Renal cortex interstitium (tissue), 15 donors: ENCODE data around the gene WDR82. TPM values are rescaled to one million over a fixed set of nuclear protein-coding genes. Genes with fewer than 3 reads are reported as not detected.

Experiments used
- DNase-seq, 11 donors: peaks; one replicate each; pipeline ENCODE4 v3.0.0-alpha.2; 2013; ENCODE audit warnings: low read depth in 9 of 11, low spot score in 4 of 11; ENCODE audit errors: extremely low read depth in 1 of 11
- long read RNA-seq, 16 experiments: transcript quantifications; one replicate each; lab custom pipeline, GENCODE V29; 2026
- polyA plus RNA-seq, 3 donors: library from polyadenylated mRNA; unstranded; fragments of 120-200 nt; gene quantifications; one replicate each; pipeline ENCODE4 v1.2.1, GENCODE V29; 2013; ENCODE audit not compliant: insufficient read length in 3 of 3

Gene WDR82, protein sequence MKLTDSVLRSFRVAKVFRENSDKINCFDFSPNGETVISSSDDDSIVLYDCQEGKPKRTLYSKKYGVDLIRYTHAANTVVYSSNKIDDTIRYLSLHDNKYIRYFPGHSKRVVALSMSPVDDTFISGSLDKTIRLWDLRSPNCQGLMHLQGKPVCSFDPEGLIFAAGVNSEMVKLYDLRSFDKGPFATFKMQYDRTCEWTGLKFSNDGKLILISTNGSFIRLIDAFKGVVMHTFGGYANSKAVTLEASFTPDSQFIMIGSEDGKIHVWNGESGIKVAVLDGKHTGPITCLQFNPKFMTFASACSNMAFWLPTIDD
- polyA plus RNA-seq, result 100 to 1,000 TPM in 2 of 3 donors, 10 to 100 TPM in 1; 88.4 to 112 (median 110) TPM
- long read RNA-seq, donor 1, full-length matches to known transcripts, result 8 of 8 reads
- long read RNA-seq, donor 1, partial matches to known transcripts, result 0 of 8 reads
- long read RNA-seq, donor 1, other reads (novel, unspliced or antisense), result 0 of 8 reads
- long read RNA-seq, donor 2, full-length matches to known transcripts, result 16 of 16 reads
- long read RNA-seq, donor 2, partial matches to known transcripts, result 0 of 16 reads
- long read RNA-seq, donor 2, other reads (novel, unspliced or antisense), result 0 of 16 reads
- long read RNA-seq, donor 3, full-length matches to known transcripts, result 29 of 29 reads
- long read RNA-seq, donor 3, partial matches to known transcripts, result 0 of 29 reads
- long read RNA-seq, donor 3, other reads (novel, unspliced or antisense), result 0 of 29 reads
- long read RNA-seq, donor 4, full-length matches to known transcripts, result 8 of 8 reads
- long read RNA-seq, donor 4, partial matches to known transcripts, result 0 of 8 reads
- long read RNA-seq, donor 4, other reads (novel, unspliced or antisense), result 0 of 8 reads
- long read RNA-seq, donor 5, result 0 reads
- long read RNA-seq, donor 6, full-length matches to known transcripts, result 24 of 114 reads
- long read RNA-seq, donor 6, partial matches to known transcripts, result 90 of 114 reads
- long read RNA-seq, donor 6, other reads (novel, unspliced or antisense), result 0 of 114 reads
- long read RNA-seq, donor 7, full-length matches to known transcripts, result 18 of 18 reads
- long read RNA-seq, donor 7, partial matches to known transcripts, result 0 of 18 reads
- long read RNA-seq, donor 7, other reads (novel, unspliced or antisense), result 0 of 18 reads
- long read RNA-seq, donor 8, full-length matches to known transcripts, result 22 of 31 reads
- long read RNA-seq, donor 8, partial matches to known transcripts, result 9 of 31 reads
- long read RNA-seq, donor 8, other reads (novel, unspliced or antisense), result 0 of 31 reads
- long read RNA-seq, donor 9, full-length matches to known transcripts, result 18 of 18 reads
- long read RNA-seq, donor 9, partial matches to known transcripts, result 0 of 18 reads
- long read RNA-seq, donor 9, other reads (novel, unspliced or antisense), result 0 of 18 reads
- long read RNA-seq, donor 10, full-length matches to known transcripts, result 14 of 134 reads
- long read RNA-seq, donor 10, partial matches to known transcripts, result 120 of 134 reads
- long read RNA-seq, donor 10, other reads (novel, unspliced or antisense), result 0 of 134 reads
- long read RNA-seq, donor 11, full-length matches to known transcripts, result 11 of 11 reads
- long read RNA-seq, donor 11, partial matches to known transcripts, result 0 of 11 reads
- long read RNA-seq, donor 11, other reads (novel, unspliced or antisense), result 0 of 11 reads
- long read RNA-seq, donor 12, full-length matches to known transcripts, result 8 of 8 reads
- long read RNA-seq, donor 12, partial matches to known transcripts, result 0 of 8 reads
- long read RNA-seq, donor 12, other reads (novel, unspliced or antisense), result 0 of 8 reads
- long read RNA-seq, donor 13, full-length matches to known transcripts, result 26 of 26 reads
- long read RNA-seq, donor 13, partial matches to known transcripts, result 0 of 26 reads
- long read RNA-seq, donor 13, other reads (novel, unspliced or antisense), result 0 of 26 reads
- long read RNA-seq, donor 14, full-length matches to known transcripts, result 11 of 11 reads
- long read RNA-seq, donor 14, partial matches to known transcripts, result 0 of 11 reads
- long read RNA-seq, donor 14, other reads (novel, unspliced or antisense), result 0 of 11 reads
- long read RNA-seq, donor 15, full-length matches to known transcripts, result 7 of 7 reads
- long read RNA-seq, donor 15, partial matches to known transcripts, result 0 of 7 reads
- long read RNA-seq, donor 15, other reads (novel, unspliced or antisense), result 0 of 7 reads
- long read RNA-seq, donor 16, full-length matches to known transcripts, result 41 of 41 reads
- long read RNA-seq, donor 16, partial matches to known transcripts, result 0 of 41 reads
- long read RNA-seq, donor 16, other reads (novel, unspliced or antisense), result 0 of 41 reads

DNA sequence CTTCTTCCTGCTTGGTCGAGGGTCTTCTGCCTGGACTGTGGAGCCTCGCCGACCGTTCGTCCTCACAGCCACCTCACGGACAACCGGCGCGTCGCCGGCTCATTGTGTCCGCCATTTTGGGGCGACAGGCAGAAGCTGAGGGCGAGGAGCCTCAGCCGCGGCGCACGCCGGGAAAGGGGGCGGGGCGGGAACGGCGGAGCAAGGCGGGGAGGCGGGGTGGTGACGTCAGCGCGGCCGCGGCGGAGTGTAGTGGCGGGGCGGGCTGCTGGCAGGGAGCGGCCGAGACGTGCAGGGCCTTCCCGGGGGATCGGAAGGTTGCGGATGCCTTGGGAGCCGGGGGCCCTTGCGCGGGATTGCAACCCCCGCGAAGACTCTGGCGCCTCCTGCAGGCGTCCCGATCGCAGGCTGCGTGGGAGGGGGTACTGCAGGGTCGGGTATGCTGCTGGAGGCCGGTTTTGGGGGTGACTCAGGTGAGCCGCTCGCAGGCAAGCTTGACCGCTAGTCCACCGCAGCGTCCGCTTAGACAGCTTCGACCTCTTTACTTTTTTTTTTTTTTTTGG lies at the start of gene WDR82:
WDR82 (minus strand) TSS at position 140 of the 560 bp plus-strand sequence. CDS start 288 bp downstream, outside the sequence.
- DNase-seq, result peak in 10 of 11 donors; percentile 87 to 96 (median 90)

DNA sequence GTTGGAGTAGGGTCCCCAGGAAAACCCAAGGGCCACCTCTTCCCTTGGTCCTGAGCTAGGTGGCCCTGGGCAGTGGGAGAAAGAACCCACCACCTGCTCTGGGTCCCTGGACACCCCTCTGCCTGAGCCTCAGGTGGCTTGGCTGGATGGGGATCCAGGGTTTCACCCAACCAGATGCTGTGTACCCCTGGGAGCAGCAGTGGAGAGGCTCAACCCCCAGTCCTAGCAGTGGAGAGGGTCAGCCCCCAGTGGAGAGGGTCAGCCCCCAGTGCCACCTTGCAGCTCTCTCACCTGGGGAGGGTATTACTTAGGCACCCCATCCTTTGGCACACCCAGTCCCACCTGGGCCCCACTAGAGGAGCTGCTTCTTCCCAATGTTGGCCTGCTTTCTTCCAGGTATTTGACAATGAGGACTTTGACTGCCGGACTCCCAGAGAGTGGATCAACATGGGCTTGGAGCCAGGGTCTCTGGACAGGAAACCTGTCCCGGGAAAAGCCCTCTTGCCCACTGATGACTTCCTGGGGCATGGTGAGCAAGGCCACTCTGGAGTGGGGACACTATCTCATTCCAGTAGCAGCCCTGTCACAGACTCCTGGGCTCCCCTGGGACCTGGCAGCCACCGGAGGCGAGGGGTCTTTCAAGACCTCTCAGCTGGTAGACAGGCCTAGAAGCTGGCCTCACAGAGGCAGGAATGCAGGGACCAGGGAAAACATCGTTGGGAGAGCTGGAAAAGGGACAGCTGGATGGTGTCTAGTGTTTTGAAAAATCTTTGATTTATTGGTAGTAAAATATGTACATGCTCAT lies 49.2 kb upstream of the WDR82 start:
- DNase-seq, result no peak

DNA sequence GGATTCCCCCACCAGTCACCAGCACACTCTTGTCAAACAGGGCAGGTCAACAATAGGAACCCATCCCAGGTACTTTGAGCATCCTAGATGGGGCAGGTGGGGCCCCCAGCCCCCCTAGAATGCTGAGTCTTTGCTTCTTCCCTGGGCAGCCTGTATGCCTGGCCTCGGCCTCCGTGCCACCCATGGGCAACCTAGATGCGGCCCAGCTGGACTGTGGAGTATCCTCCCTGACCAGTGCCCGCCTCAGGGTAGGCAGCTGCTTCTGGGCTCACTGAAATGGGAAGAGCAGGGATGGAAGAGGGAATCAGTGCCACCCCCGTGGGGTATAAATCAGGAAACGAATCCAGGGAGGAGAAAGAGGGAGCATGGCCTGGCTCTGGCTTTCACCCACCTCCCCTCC lies 48.5 kb upstream of the WDR82 start:
- no peak for DNase-seq

DNA sequence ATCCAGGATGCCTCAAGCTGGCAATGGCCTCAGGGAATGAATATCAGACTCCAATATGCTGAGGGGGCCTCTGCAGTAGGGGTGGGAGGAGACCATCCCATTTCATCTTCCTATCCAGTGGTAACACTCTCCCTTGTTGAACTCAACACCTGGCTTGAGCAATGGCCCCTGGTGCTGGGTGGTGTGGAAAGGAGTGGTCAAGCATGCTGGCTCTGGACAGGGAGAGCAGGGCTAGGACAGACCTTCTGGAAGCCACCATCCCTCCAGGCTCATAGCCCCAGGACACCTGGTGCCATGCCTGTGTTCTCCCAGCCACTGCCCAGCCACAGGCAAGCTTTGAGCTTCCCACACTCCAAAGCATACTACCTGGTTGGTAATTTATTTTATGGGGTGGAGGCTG lies 47.2 kb upstream of the WDR82 start:
- no peak for DNase-seq

DNA sequence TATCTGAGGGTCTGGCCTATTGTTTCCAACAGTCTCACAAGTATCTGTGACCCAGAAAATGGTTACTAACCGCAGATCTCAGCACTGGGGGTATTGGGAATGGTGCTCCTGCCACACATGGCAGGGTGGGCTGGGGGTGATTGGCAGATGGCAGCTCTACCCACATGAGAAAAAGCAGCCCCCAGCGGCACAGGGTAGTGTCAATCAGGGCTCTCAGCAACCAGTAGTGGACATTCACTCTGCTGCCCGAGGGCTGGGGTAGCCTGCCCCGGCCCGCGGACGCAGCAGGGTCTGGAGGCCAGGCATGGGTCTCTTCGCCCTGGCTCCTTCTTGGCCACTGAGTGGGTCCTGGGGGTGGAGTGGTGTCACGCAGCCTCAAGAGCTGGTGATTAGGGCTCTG lies 46.2 kb upstream of the WDR82 start:
- no peak for DNase-seq

DNA sequence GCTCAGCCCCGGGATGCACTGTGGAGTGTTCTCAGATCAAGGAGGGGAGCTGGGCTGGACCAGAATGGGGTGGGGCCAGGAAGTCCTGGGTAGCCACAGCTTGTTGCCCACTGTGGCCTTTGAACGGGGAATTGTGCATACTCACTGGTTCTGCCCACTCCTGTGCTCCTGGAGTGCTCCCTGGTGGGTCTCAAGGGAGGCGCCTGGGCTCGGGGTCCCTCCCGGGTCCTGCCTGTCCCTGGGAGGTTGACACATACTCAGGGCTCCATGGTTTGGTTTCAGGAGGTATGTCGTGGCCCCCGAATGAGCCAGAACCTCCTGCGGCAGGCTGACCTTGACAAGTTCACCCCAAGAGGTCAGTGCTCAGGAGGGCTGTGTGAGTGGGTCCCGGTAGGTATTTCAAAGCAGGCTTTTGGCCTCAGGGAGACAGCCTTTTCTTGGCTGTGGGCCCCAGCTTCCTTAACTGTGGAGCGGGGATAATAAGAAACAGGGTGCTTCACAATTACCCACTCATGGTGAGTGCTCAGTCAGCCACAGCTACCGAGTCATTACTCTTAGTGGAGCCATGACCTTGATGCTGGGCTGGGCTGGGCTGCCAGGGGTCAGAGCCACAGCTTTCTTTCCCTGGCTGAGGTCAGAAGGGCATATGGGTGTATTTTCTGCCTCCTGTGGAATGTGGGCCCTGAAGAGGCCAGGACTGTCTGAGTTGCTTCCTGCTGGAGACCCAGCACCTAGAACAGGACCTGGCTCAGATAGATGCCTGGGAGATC lies 45.3 kb upstream of the WDR82 start:
- no peak for DNase-seq

DNA sequence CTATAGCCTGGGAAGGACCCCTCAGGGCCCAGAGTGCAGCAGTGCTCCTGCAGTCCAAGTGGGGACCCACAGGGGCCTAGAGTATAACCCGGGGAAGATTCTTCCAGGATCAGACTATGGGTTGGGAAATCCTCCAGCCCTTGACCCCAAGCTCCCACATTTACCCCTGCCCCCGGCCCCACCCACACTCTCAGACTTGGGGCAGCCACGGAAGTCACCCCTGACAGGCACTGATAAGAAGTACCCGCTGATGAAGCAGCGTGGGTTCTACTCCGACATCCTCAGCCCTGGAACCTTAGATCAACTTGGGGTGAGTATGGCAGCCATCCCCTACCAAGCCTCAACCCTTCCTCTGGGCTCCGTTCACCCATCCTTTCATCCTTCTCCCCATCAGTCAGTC lies 44.0 kb upstream of the WDR82 start:
- no peak for DNase-seq

DNA sequence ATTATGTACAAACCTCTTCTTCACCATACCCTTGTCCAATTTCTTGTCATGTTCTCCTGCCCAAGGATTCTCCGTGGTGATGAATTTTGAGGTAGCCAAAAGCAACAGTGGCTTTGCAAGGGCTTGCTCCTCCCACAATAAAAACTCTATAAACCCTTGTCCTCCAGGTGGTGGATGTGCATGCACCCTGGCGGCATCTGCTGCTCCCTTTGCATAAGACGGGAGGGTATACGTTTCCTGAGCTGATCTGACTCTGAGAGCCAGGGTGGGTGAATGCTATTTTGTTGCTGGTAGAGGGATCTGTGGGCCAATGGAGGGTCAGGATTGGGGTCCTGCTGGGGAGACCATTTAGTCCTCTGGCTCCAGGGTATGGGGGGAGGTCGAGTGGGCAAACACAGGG lies 43.0 kb upstream of the WDR82 start:
- no peak for DNase-seq

DNA sequence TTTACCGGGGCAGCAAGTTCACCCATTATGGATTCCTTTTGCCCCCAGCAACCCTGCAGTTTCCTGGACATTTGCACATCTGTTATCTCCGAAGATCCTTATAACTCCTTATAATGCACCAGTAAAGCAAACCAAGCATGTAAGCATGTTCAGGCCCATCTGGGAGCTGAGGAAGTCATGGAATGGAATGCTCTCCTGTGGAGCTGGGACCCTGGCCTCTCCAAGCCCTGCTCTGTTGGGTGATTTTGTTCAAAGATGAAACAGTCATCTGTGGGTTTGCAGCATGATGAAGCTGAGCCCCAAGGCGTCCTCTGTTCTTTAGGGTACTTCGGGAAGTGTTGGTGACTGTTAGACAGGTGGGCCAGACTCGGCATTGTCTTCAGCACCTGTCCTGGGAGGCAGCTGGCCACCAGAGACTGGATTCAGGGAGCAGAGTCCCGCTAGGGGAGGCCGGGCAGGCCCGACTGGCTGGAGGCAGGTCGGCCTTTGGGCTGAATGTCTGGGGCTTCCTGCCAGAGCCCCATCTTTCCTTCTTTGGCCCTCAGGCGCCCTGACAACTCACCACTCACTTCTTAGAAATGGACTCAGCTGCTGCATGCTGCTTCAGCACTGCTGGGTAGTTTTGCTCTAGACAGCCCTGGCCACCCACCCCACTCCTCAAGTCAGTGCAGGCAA lies 41.6 kb upstream of the WDR82 start:
- no peak for DNase-seq

DNA sequence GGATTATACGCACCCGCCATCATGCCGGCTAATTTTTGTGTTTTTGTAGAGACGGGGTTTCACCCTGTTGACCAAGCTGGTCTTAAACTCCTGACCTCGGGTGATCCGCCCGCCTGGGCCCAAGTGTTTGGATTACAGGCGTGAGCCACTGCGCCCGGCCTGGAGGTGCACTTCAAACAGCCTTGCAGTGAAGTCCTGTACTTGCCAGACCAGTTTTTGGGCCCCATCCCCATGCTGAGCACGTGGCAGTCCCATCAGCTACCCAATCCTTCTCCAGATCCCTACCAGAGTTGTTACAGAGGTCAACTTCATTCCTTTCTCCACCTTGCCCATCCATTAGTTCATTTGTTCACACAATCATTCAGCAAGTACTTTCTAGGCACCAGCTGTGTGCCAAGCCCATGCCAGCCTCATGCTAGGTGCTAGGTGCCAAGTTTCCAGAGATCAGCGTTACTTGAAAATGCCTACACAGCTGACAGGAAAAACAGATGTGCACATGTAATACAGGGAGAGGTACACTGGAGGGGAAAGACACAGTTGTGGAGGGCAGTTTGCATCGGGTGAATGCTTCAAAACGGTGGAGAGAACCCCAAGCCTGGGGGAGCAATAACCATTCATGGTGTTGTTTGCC lies 39.9 kb upstream of the WDR82 start:
- DNase-seq, result no peak

DNA sequence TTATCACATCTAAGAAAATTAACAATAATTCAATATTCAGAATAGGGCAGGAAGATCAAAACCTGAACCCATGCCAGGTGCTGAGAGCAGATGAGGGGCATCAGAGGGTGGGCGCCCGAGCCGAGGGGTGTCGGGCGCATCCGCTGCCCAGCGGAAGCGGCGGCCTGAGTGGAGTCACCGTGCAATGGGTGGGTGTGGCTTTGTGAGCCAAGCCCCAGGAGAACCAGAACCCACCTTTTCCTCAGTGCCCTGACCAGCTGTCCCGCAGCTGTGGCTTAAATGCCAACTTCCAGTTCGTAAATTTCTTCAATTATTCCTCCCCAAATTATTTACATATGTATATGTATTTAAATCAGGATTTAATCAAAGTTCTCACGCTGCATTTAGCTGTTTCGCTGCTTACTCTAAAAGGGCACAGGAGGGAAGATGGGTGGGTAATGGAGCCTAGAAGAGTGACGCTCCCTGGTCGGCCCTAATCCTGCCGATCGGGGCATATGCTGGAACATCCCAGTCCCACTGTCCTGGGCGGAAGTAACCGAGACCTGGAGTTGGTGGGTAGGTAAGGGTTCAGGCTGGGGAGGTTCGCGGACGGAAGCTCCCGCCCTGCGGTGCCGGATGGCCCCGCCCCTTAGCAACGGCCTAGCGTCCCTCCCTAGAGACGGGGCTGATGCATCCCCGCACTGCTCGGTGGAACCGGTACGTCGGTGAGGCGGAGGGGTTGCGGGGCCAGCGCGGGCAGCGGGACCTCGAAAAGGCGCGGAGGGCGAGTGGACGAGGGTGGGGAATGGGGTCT lies 39.0 kb upstream of the WDR82 start:
- DNase-seq, result peak in 5 of 11 donors; percentile 48 to 64 (median 60)

DNA sequence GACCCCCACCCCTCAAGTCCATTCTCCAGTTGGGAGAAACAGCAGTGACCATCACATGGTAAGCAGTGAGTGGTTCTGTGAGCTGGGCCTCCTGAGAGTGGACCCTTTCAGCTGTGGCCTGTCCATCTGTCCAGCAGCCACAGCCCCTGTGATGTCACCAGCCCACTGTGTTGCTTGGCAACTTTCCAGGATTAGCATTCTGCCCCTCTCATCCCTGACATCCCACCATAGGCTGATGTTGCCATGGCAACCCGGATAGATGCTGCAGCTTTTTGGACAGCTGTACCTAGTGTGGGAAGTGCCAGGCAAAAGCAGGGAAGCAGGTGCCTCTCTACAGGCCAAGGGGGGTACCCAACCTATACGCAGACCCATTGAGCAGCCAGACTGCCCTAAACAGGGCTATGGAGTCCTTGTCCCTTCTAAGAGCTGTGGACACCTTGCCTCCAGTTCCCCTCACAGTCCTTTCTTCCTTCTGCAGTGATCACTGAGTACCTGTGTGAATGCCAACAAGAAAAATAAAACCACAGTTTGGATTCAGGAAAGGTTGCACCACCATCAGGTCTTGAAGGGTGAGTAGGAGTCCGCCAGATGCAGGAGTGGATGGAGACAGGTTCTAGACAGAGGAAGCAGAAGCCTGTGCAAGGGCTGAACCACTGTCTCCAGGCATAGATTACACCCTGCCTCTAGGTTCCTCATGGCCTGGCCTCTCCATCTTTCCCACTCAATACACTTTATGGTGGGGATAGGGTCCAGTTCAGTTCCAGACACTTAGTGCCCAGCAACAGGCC lies 37.7 kb upstream of the WDR82 start, which contains the start of gene DNAH1:
DNAH1 (plus strand) TSS at position 343 of the 788 bp plus-strand sequence. CDS start 6,124 bp downstream, outside the sequence.
- no peak for DNase-seq

DNA sequence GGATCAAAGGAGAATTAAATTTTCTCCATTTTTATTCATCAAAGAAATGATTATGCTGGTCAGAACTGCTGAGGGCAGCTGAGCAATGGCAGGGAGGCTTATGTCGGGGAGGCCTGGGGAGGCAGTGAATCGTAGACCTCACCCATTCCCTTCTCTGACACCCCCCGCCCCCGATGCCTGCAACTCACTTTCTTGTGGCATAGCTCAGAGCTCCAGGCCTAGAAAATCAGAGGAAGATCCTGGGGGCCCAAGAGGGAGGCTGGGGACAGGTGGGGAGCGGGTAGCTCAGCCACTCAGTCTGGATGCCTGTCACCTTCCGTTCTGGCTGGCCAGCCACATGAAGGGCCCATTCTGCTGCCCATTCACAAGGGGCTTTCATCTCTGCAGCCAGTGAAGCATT lies 36.6 kb upstream of the WDR82 start:
- DNase-seq, result no peak
